ENCODE data around the gene UBL5. TPM values are rescaled to one million over a fixed set of nuclear protein-coding genes. Genes with fewer than 3 reads are reported as not detected.

Gene UBL5
- total and polyA plus RNA-seq, 8 donors: 220 to 301 (median 243) TPM

GRCh38 chr19:9854282-9854846, 26.6 kb downstream of the UBL5 start:
- peaks cover 0 to 19% of the 10 kb centered on the region in 2 donors for H3K36me3 ChIP-seq
- H3K4me3 ChIP-seq: no peak overlapping the region
- intact Hi-C loops (cut with DNase I): no loop called here
- no peak for ATAC-seq
- TF ChIP-seq CTCF (IDR thresholded peaks at IDR 0.05): no peak
- H3K9me3 ChIP-seq: no peaks in the 10 kb centered on the region
- peaks cover 0 to 8% of the 10 kb centered on the region in 2 donors for H3K4me1 ChIP-seq
- no peaks in the 10 kb centered on the region for H3K27me3 ChIP-seq
- no peak for DNase-seq
- no peak overlapping the region for H3K27ac ChIP-seq

GRCh38 chr19:9856609-9857008, 28.9 kb downstream of the UBL5 start:
- peaks cover 0 to 7% of the 10 kb centered on the region in 2 donors for H3K36me3 ChIP-seq
- DNase-seq (no peak), ATAC-seq (no peak)
- peaks cover 0 to 8% of the 10 kb centered on the region in 2 donors for H3K4me1 ChIP-seq
- intact Hi-C loops (cut with DNase I): no loop called here
- no peak overlapping the region for H3K27ac ChIP-seq
- TF ChIP-seq CTCF (IDR thresholded peaks at IDR 0.05): no peak
- H3K27me3 ChIP-seq: no peaks in the 10 kb centered on the region
- H3K4me3 ChIP-seq: no peak overlapping the region
- no peaks in the 10 kb centered on the region for H3K9me3 ChIP-seq

GRCh38 chr19:9857076-9857721, 29.5 kb downstream of the UBL5 start:
- intact Hi-C loops (cut with DNase I): no loop called here
- Histone ChIP-seq H3K9me3 (no peaks in the 10 kb centered on the region), H3K4me3 (no peak overlapping the region), H3K27me3 (no peaks in the 10 kb centered on the region), H3K4me1 (peaks cover 0 to 8% of the 10 kb centered on the region in 2 donors), H3K36me3 (peaks cover 0 to 1% of the 10 kb centered on the region in 2 donors), H3K27ac (no peak overlapping the region)
- ATAC-seq (no peak), DNase-seq (no peak)
- no peak for TF ChIP-seq CTCF (IDR thresholded peaks at IDR 0.05)

- DNase-seq (no peak), ATAC-seq (no peak)
- intact Hi-C loops (cut with DNase I): no loop called here
- no peaks in the 10 kb centered on the region for H3K9me3 ChIP-seq
- H3K36me3 ChIP-seq: no peaks in the 10 kb centered on the region
- peak overlapping the region in 1 of 2 donors; percentile 60 for H3K27ac ChIP-seq
- H3K4me1 ChIP-seq: peaks cover 0 to 8% of the 10 kb centered on the region in 2 donors
- H3K27me3 ChIP-seq: no peaks in the 10 kb centered on the region
- TF ChIP-seq CTCF (IDR thresholded peaks at IDR 0.05): no peak
- no peak overlapping the region for H3K4me3 ChIP-seq
Measured at GRCh38 chr19:9857920-9858746, 30.4 kb downstream of the UBL5 start.

GRCh38 chr19:9858766-9859165, 31.0 kb downstream of the UBL5 start:
- TF ChIP-seq CTCF (IDR thresholded peaks at IDR 0.05): no peak
- H3K27me3 ChIP-seq: no peaks in the 10 kb centered on the region
- H3K36me3 ChIP-seq: no peaks in the 10 kb centered on the region
- DNase-seq: no peak
- no peaks in the 10 kb centered on the region for H3K9me3 ChIP-seq
- no peak for ATAC-seq
- H3K27ac ChIP-seq: no peak overlapping the region
- intact Hi-C loops (cut with DNase I): no loop called here
- no peak overlapping the region for H3K4me3 ChIP-seq
- peaks cover 0 to 8% of the 10 kb centered on the region in 2 donors for H3K4me1 ChIP-seq
